ENCODE data around the gene PSPH. TPM values are rescaled to one million over a fixed set of nuclear protein-coding genes. Genes with fewer than 3 reads are reported as not detected.
A peak's percentile ranks its signal among the peaks of the same experiment; 100 is the strongest.

PSPH gene
- total RNA-seq, 1 donor from 2014 or later, result 72.7 TPM

DNA sequence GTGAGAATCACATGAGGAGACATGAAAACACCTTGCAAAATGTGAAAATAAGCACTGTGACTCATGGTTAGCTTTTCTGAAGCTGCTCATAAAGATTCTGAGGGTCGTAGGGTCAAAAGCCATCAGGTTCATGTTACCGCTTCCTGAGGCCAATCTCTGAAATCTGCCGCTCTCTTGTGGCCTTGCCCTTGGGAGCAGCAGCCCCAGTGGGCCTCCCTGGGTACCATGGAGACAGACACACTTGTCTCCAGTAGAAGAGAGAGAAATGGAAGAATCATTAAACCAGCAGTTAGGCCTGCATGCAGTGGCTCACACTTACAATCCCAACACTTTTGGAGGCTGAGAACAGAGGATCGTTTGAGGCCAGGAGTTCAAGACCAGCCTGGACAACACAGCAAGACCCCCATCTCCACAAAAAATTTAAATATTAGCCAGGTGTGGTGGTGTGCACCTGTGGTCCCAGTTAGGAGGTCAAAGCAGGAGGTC is 44.0 kb downstream of the PSPH start:
- no peak for DNase-seq (ENCODE audit: low read depth)

DNA sequence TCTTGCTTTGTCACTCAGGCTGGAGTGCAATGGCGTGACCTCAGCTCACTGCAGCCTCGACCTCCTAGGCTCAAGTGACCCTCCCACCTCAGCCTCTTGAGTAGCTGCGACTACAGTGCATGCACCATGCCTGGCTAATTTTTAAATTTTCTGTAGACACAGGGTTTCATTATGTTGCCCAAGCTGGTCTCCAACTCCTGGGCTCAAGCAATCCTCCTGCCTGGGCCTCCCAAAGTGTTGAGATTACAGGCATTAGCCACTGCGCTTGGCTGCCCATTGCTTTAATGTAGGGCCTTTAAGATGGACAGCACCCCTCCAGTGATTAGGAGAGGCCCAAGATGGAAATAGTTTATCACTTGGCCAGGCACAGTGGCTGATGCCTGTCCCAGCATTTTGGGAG is 47.5 kb downstream of the PSPH start:
- DNase-seq (ENCODE audit: low read depth), result no peak

DNA sequence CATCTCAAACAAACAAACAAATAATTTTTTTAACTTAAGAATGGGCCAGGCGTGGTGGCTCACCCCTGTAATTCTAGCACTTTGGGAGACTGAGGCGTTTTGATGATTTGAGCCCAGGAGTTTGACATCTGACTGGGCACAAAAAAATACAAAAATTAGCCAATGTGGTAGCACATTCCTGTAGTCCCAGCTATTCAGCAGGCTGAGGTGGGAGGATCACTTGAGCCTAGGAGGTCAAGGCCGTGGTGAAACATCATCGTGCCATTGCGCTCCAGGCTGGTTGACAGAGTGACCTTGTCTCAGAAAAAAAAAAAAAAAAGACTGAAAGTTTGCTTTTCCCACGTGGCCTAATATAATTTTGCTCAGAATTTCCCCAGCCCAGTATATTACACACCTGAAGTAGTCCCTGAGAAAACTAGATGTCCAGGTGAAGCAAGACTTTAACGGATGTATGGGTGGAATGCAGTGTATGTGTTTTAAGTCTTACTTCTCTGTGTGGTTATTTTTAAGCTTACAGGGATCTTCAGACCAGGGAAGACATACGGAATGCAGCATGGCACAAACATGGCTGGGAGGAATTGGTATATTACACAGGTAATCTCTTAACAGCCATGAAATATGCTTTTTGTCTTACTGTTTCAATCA is 54.3 kb downstream of the PSPH start:
- no peak for DNase-seq (ENCODE audit: low read depth)

DNA sequence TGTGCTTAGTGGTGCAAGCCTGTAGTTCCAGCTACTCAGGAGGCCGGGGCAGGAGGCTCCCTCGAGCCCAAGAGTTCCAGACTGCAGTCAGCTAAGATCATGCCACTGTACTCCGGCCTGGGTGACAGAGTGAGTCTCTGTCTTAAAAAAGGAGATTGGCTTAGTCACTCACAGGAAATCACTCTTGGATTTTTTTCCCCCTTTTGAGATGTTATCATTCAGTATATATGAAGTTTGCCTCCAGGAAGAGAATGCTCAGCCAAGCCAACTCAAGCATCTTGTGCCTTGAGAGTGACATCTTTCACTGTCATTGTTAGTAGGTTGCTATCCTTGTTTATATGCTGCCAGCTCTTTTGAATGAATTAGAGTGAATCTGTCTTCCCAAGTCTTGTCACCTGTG is 58.9 kb downstream of the PSPH start:
- DNase-seq (ENCODE audit: low read depth), result no peak

DNA sequence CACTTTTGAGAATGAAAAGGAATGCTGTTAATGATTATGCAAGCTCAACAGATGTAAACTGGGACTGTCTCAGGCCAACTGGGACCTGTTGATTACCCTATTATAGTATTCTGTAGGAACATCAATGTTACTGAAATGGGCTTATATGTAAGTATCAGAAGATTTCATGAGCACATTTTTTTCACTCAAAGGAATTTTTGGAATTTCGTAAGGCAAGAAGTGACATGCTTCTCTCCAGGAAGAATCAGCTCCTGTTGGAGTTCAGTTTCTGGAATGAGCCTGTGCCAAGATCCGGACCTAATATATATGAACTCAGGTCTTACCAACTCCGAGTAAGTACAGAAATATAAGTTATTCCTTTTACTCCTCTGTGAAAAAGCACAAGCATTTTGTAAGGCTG is 67.7 kb downstream of the PSPH start:
- no peak for DNase-seq (ENCODE audit: low read depth)

DNA sequence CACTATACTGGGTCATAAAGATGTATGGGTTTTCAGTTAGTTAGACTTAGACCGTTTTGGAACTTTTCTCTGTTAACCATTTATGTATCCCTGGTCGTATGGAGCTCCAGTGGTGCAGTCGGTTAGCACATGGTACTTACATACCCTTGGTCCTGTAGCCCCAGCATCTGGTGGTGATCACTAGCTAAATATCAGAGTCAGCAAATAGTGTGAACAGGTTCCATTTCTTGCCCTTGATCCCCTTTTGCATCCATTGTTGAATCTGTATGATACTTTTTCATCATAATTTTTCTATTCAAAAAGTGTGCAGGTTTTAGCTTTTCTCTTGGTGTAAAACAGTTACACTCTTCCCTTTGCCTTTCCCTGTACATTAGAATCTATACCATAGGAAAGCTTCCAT is 71.0 kb downstream of the PSPH start:
- DNase-seq (ENCODE audit: low read depth), result no peak

DNA sequence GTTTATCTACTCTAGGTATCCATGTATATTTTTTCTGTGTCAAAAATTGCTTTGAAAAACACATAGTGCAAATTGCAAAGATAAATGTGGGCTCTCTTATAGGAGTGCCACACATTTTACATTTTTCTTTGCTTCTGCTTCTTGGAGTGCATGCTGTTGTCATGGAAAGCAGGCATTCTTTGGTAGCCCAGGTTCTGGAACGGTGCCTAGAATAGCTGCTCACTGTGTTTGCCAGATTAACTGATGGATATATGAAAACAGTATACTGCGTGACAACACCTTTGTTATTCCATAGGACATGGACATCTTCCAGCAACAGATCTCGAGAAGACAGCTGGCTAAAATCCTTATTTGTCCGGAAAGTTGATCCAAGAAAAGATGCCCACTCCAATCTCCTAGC is 73.4 kb downstream of the PSPH start:
- peak; percentile 84 for DNase-seq (ENCODE audit: low read depth)

DNA sequence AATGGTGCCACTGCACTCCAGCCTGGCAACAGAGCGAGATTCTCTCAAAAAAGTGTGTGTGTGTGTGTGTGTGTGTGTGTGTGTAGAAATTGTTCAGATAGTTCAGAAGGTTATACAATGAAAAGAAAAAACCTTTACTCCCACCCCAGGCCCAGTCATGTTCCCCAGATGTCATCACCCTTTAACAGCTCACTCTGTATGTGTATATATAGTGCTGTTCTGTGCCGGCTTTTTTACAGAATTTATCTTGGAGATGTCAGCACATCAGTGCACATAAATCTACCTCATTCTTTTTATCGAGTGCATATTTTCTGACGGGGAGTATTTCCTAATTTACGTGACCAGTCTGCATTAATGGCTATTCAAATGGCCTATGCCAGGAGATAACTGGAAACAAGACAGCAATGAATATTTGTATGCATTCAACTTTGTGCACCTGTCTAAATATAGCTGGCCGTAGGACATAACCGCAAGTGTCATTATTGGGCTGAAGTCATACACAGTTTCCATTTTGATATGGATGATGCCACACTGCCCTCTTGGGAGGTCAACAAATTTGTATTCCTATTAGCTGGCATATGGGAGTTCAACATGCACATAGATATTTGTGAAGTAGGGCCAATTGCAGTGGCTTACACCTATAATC is 75.1 kb downstream of the PSPH start:
- peak; percentile 18 for DNase-seq (ENCODE audit: low read depth)

DNA sequence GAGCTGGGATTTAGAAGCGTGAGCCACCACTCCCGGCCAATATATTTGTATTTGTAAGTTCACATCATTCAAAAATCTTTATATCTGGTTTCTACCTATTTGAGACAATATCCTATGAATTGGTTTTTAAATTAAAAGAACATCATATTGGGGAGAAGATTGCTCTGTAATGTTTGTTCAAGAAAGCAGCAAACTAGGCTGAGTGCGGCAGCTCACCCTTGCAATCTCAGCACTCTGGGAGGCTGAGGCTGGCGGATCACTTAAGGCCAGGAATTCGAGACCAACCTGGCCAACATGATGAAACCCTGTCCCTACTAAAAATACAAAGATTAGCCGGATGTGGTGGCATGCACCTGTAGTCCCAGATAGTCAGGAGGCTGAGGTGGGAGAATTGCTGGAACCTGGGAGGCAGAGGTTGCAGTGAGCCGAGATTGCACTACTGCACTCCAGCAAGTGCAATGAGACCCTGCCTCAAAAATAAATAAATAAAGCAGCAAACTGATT is 77.4 kb downstream of the PSPH start:
- no peak for DNase-seq (ENCODE audit: low read depth)

DNA sequence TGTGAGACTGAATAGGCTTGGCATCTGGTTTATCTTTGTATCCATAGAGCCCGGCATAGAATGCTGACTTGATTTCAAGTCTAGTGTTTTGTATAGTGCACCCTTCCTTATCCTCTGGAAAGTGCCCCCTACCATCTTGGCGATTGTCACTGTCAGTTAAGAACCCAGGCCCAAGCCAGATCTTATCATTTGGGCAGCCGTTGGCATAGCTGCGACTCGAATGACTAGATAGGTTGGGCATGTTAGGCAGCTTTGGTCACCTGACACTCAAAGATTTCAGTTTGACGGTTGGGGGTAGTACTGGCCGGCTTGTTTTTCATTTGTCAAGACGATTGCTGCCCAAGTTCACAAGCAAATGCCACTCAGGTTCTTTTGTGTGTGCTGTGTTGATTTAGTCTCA is 80.3 kb downstream of the PSPH start:
- peak; percentile 61 for DNase-seq (ENCODE audit: low read depth)

DNA sequence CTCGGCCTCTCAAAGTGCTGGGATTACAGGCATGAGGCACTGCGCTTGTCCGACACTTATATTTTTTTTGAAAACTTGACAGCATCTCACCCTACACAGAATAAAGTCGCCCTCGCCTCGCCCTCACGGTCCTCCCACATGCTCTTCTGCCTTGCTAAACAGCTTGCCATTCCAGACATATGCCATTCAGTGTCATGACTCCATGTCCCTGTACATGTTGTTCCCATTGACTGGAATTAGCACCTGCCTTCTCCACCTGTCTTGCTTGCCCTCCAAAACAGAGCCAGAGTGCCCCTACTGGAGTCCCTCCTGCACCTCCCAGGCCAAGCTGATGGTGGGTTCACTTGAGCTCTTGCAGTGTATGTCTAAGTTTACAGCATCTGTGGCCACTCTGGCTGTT is 80.7 kb downstream of the PSPH start:
- DNase-seq (ENCODE audit: low read depth), result peak; percentile 37

DNA sequence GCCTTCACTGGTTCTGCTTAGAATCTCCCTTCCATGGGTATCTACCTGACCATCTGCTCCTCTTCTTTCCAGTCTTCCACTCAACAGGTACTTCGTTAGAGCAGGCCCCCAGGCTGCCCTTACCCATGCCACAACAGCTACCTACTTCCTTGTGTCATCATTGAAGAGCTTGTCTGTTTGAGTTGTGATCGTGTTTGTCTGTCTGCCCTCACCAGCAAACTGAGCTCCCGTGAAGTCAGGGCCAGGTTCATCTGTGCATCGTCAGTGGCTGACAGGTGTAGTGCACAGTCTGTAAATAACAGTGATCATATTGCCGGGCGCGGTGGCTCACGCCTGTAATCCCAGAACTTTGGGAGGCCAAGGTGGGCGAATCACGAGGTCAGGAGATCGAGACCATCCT is 81.9 kb downstream of the PSPH start:
- no peak for DNase-seq (ENCODE audit: low read depth)

DNA sequence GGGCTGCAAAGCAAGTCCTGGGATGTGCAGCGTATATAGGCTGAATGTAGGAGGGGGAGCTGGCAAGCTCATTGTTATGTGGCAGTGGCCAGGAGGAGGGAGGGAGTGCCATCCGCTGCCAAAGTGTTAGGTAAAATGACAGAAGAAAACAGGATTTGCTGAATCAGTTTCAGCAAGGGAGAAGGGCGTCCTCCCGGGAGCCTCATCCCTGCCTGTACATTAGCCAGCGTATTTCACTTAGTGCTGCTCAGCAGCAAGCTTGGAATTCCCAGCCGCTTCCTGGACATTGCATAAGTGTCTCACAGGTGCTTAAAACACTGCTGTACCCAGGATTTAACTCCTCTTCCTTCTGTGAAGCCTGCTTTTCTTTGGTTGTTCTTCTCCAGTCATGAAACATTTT is 84.4 kb downstream of the PSPH start:
- no peak for DNase-seq (ENCODE audit: low read depth)

DNA sequence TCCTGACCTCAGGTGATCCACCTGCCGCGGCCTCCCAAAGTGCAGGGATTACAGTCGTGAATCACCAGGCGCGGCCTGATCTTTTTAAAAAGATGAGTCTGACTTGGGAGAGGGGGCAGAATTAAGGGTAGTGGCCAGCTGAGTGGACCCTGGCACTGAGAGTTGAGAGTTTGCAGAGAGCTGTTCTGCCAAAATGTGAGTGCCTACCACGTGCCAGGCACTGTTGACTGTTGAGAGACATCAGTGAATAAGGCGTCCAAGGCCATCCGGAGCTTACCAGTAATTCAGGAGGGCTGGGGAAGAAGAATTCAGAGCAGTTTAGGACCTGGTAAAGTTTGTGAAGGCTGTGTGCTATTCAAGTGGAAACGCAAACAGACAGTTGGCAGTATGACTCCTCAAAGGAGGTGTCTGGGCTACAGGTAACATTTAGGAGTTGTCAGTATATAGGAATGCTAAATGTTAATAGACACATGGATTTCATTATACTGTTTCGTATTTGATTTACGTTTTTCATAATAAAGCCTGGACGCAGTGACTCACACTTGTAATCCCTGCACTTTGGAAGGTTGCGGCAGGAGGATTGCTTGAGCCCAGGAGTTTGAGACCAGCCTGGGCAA is 85.3 kb downstream of the PSPH start:
- DNase-seq (ENCODE audit: low read depth), result no peak

DNA sequence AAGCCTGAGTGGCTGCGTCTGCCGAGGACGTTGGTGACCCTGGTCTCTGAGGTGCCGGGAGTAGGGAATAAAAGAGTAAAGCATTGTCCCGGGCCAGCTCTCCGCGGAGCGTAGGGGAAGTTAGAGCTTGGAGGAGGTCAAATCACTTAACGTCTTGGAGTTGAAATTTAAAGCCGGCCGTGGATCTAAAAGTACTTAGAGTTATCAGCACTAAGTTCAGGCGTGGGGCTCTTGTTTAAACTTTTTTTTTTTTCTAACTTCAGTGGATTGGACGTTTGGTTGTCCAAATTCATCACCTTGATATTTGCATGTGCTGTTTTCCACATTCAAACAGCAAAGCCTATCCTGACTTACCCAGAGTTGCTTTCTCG is 86.2 kb downstream of the PSPH start:
- no peak for DNase-seq (ENCODE audit: low read depth)

DNA sequence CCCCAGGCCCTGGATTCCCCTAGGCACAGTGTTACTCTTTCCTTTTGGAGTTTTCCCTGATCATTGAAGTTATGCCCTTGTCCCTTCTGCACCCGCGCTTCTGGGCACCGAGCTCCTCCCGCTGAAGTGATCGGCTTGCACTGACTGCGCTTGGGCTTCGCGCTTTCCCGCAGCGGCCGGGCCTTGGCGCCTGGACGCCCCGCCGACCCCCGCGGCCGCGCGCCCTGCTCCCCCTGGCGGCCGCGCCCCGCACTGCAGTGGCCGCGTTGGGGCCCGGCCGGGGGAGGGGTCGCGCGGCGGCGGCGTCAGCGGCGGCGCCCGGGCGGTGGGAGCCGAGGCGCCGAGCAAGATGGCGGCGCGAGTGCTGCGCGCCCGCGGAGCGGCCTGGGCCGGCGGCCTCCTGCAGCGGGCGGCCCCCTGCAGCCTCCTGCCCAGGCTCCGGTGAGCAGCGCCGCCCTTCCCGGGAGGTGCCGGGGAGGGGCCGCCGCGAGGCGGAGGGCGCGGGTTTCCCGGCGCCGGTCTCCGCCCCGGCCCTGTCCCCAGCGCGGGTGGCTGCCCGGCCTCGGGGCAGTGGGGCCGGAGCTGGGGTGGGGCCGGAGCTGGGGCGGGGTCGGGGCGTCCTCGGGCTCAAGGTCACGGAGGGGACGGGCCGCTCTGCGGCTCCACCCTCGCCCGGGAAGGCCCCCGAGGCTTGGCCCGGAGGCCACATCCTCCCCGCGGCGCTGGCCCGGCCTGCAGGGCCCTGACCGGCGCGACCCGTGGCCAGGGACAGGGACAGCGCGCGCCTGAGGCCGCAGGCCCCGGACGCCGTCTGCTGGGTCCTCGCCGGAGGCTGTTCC is 86.8 kb downstream of the PSPH start, which contains the start of gene NIPSNAP2:
NIPSNAP2 (plus strand) TSS at position 325 of the 839 bp plus-strand sequence; CDS start at position 350, 25 bp downstream.
- peak; percentile 91 for DNase-seq (ENCODE audit: low read depth)

DNA sequence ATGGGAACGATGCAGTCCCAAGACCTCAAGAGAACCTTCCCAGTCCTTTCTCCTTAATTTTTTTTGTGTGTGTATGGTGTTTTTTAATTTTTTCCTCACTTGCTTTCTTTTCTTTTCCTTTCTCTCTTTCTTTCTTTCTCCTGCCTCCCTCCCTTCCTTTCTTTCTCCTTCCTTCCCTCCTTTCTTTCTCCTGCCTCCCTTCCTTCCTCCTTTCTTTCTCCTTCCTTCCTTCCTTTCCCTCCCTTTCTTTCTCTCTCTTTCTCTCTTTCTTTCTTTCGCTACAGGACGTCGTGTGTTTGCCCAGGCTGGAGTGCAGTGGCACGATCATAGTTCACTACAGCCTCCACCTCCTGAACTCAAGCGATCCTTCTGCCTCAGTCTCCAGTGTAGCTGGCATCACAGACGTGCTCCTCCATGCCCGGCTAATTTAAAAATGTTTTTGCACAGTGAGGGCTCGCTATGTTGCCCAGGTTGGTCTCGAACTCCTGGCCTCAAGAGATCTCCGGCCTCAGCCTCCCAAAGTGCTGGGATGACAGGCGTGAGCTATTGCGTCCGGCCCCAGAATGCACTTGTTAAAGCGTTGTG is 87.6 kb downstream of the PSPH start:
- DNase-seq (ENCODE audit: low read depth), result no peak

DNA sequence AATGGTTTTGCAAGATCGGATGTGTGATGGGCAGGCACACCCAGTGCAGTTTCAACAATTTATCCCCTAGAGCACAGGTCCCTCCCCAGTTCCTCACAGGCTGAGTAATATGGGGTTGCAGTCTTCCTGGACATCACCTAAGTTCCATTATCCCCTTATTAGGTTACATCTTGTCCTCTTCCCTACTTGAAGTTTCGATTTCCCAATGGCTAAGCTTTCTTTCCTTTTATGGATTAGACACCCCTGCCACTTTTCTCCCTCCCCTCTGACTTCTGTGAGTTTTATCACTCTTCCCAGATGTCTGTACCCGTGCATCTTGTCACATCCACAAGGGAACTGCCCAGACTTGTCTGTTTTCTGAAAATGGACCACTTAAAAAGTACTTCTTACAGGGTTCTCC is 89.2 kb downstream of the PSPH start:
- DNase-seq (ENCODE audit: low read depth), result no peak

All from myocyte (in vitro differentiated cells).